ENCODE measurements around the gene HECTD2.
"Not testable (repeated sequence)": the region's sequence is repeated elsewhere in the genome, so short reads cannot be mapped to it uniquely, and the experiment has no call there.

Gene HECTD2

GRCh38 chr10:91409869-91410637 lies at the start of gene HECTD2:
HECTD2 (plus strand) TSS chr10:91410344; CDS start chr10:91410439, 95 bp downstream.
- in situ Hi-C loops (cut with HindIII; ENCODE audit: low sequenced_read_pairs): no loop called here

GRCh38 chr10:91360461-91360860 lies 49.7 kb upstream of the HECTD2 start:
- in situ Hi-C loops (cut with HindIII; ENCODE audit: low sequenced_read_pairs): no loop called here

- in situ Hi-C loops (cut with HindIII; ENCODE audit: low sequenced_read_pairs): not testable (repeated sequence)
Observed at GRCh38 chr10:91365519-91365918, 44.6 kb upstream of the HECTD2 start.

GRCh38 chr10:91366704-91367103 lies 43.4 kb upstream of the HECTD2 start:
- in situ Hi-C loops (cut with HindIII; ENCODE audit: low sequenced_read_pairs): no loop called here

- in situ Hi-C loops (cut with HindIII; ENCODE audit: low sequenced_read_pairs): no loop called here
Observed at GRCh38 chr10:91367127-91367531, 43.0 kb upstream of the HECTD2 start.

- in situ Hi-C loops (cut with HindIII; ENCODE audit: low sequenced_read_pairs): no loop called here
Observed at GRCh38 chr10:91367558-91367957, 42.6 kb upstream of the HECTD2 start.

- in situ Hi-C loops (cut with HindIII; ENCODE audit: low sequenced_read_pairs): not testable (repeated sequence)
Observed at GRCh38 chr10:91369978-91370589, 40.1 kb upstream of the HECTD2 start.

- in situ Hi-C loops (cut with HindIII; ENCODE audit: low sequenced_read_pairs): no loop called here
Observed at GRCh38 chr10:91374052-91374451, 36.1 kb upstream of the HECTD2 start.

GRCh38 chr10:91378061-91378460 lies 32.1 kb upstream of the HECTD2 start:
- in situ Hi-C loops (cut with HindIII; ENCODE audit: low sequenced_read_pairs): no loop called here

- in situ Hi-C loops (cut with HindIII; ENCODE audit: low sequenced_read_pairs): no loop called here
Observed at GRCh38 chr10:91380873-91381256, 29.3 kb upstream of the HECTD2 start.

GRCh38 chr10:91381257-91381891 lies 28.8 kb upstream of the HECTD2 start:
- in situ Hi-C loops (cut with HindIII; ENCODE audit: low sequenced_read_pairs): no loop called here

- in situ Hi-C loops (cut with HindIII; ENCODE audit: low sequenced_read_pairs): no loop called here
Observed at GRCh38 chr10:91385306-91386085, 24.6 kb upstream of the HECTD2 start.

- in situ Hi-C loops (cut with HindIII; ENCODE audit: low sequenced_read_pairs): no loop called here
Observed at GRCh38 chr10:91389636-91390512, 20.3 kb upstream of the HECTD2 start.

GRCh38 chr10:91390513-91390825 lies 19.7 kb upstream of the HECTD2 start:
- in situ Hi-C loops (cut with HindIII; ENCODE audit: low sequenced_read_pairs): not testable (repeated sequence)

GRCh38 chr10:91391920-91392319 lies 18.2 kb upstream of the HECTD2 start:
- in situ Hi-C loops (cut with HindIII; ENCODE audit: low sequenced_read_pairs): no loop called here

- in situ Hi-C loops (cut with HindIII; ENCODE audit: low sequenced_read_pairs): no loop called here
Observed at GRCh38 chr10:91406322-91406721, 3.8 kb upstream of the HECTD2 start.

GRCh38 chr10:91409069-91409868 lies 875 bp upstream of the HECTD2 start:
- in situ Hi-C loops (cut with HindIII; ENCODE audit: low sequenced_read_pairs): no loop called here

- in situ Hi-C loops (cut with HindIII; ENCODE audit: low sequenced_read_pairs): no loop called here
Observed at GRCh38 chr10:91410638-91411371, 661 bp downstream of the HECTD2 start.

GRCh38 chr10:91411621-91412020 lies 1.5 kb downstream of the HECTD2 start:
- in situ Hi-C loops (cut with HindIII; ENCODE audit: low sequenced_read_pairs): no loop called here

Measured in DLD1 (cell line).